ENCODE results near the gene PCDH15. TPM values are rescaled to one million over a fixed set of nuclear protein-coding genes. Genes with fewer than 3 reads are reported as not detected.

Gene PCDH15
- total and polyA plus RNA-seq, 3 experiments from 2014 or later = not detected

GRCh38 chr10:54650547-54650946, 150.5 kb downstream of the PCDH15 start:
- no peaks in the 10 kb centered on the region for H3K27me3 Mint-ChIP-seq
- H3K36me3 Mint-ChIP-seq = no peaks in the 10 kb centered on the region
- H3K27ac ChIP-seq (ENCODE audit: low read depth, low read length) = no peak overlapping the region
- no peaks in the 10 kb centered on the region for H3K4me1 ChIP-seq (ENCODE audit: insufficient read depth, low read length)
- ChIA-PET CTCF (no interaction called here), POLR2A (no interaction called here)
- H3K4me3 Mint-ChIP-seq = no peak overlapping the region
- H3K27me3 ChIP-seq (ENCODE audit: insufficient read depth, low read length, poor library complexity, severe bottlenecking) = no peaks in the 10 kb centered on the region
- DNase-seq = no peak
- peaks cover 9 to 28% (median 11%) of the 10 kb centered on the region in 5 donors for H3K9me3 Mint-ChIP-seq
- no peak overlapping the region for H3K27ac Mint-ChIP-seq
- H3K36me3 ChIP-seq (ENCODE audit: insufficient read depth, low read length) = no peaks in the 10 kb centered on the region
- no peaks in the 10 kb centered on the region for H3K9me3 ChIP-seq (ENCODE audit: low read length)
- no peaks in the 10 kb centered on the region for H3K4me1 Mint-ChIP-seq
- H3K4me3 ChIP-seq (ENCODE audit: low read length) = no peak overlapping the region

GRCh38 chr10:54622017-54622416, 179.0 kb downstream of the PCDH15 start:
- Mint-ChIP-seq H3K36me3 (no peaks in the 10 kb centered on the region), H3K4me3 (no peak overlapping the region)

GRCh38 chr10:54620352-54620751, 180.7 kb downstream of the PCDH15 start:
- Histone ChIP-seq H3K36me3 (ENCODE audit: insufficient read depth, low read length) (no peaks in the 10 kb centered on the region), H3K4me3 (ENCODE audit: low read length) (no peak overlapping the region), H3K9me3 (ENCODE audit: low read length) (no peaks in the 10 kb centered on the region), H3K4me1 (ENCODE audit: insufficient read depth, low read length) (no peaks in the 10 kb centered on the region), H3K27me3 (ENCODE audit: insufficient read depth, low read length, poor library complexity, severe bottlenecking) (no peaks in the 10 kb centered on the region), H3K27ac (ENCODE audit: low read depth, low read length) (no peak overlapping the region)
- no peaks in the 10 kb centered on the region for H3K4me1 Mint-ChIP-seq
- no peak overlapping the region for H3K27ac Mint-ChIP-seq
- POLR2A ChIA-PET = no interaction called here
- H3K36me3 Mint-ChIP-seq = no peaks in the 10 kb centered on the region
- H3K9me3 Mint-ChIP-seq = peaks cover 3 to 8% (median 6%) of the 10 kb centered on the region in 5 donors
- DNase-seq = no peak
- H3K4me3 Mint-ChIP-seq = no peak overlapping the region
- CTCF ChIA-PET = no interaction called here
- no peaks in the 10 kb centered on the region for H3K27me3 Mint-ChIP-seq

More at GRCh38 chr10:54622017-54622416, 179.0 kb downstream of the PCDH15 start:
- H3K27me3 ChIP-seq (ENCODE audit: insufficient read depth, low read length, poor library complexity, severe bottlenecking) = no peaks in the 10 kb centered on the region
- Mint-ChIP-seq H3K9me3 (peaks cover 7 to 13% (median 9%) of the 10 kb centered on the region in 5 donors), H3K27me3 (no peaks in the 10 kb centered on the region), H3K27ac (no peak overlapping the region), H3K4me1 (no peaks in the 10 kb centered on the region)
- H3K36me3 ChIP-seq (ENCODE audit: insufficient read depth, low read length) = no peaks in the 10 kb centered on the region
- no peak overlapping the region for H3K4me3 ChIP-seq (ENCODE audit: low read length)
- ChIA-PET POLR2A (no interaction called here), CTCF (no interaction called here)
- DNase-seq = no peak
- no peak overlapping the region for H3K27ac ChIP-seq (ENCODE audit: low read depth, low read length)
- no peaks in the 10 kb centered on the region for H3K4me1 ChIP-seq (ENCODE audit: insufficient read depth, low read length)
- no peaks in the 10 kb centered on the region for H3K9me3 ChIP-seq (ENCODE audit: low read length)

GRCh38 chr10:54614072-54614471, 187.0 kb downstream of the PCDH15 start:
- Mint-ChIP-seq H3K27ac (no peak overlapping the region), H3K4me3 (no peak overlapping the region), H3K27me3 (no peaks in the 10 kb centered on the region), H3K36me3 (no peaks in the 10 kb centered on the region), H3K4me1 (no peaks in the 10 kb centered on the region), H3K9me3 (peaks cover 2 to 19% (median 6%) of the 10 kb centered on the region in 5 donors)
- CTCF ChIA-PET = no interaction called here
- H3K27me3 ChIP-seq (ENCODE audit: insufficient read depth, low read length, poor library complexity, severe bottlenecking) = no peaks in the 10 kb centered on the region
- no peak overlapping the region for H3K27ac ChIP-seq (ENCODE audit: low read depth, low read length)
- no peaks in the 10 kb centered on the region for H3K36me3 ChIP-seq (ENCODE audit: insufficient read depth, low read length)
- H3K4me3 ChIP-seq (ENCODE audit: low read length) = no peak overlapping the region
- no peaks in the 10 kb centered on the region for H3K9me3 ChIP-seq (ENCODE audit: low read length)
- H3K4me1 ChIP-seq (ENCODE audit: insufficient read depth, low read length) = no peaks in the 10 kb centered on the region
- no peak for DNase-seq
- POLR2A ChIA-PET = no interaction called here

- Histone ChIP-seq H3K36me3 (ENCODE audit: insufficient read depth, low read length) (no peaks in the 10 kb centered on the region), H3K27me3 (ENCODE audit: insufficient read depth, low read length, poor library complexity, severe bottlenecking) (no peaks in the 10 kb centered on the region), H3K9me3 (ENCODE audit: low read length) (no peaks in the 10 kb centered on the region), H3K4me3 (ENCODE audit: low read length) (no peak overlapping the region), H3K27ac (ENCODE audit: low read depth, low read length) (no peak overlapping the region), H3K4me1 (ENCODE audit: insufficient read depth, low read length) (no peaks in the 10 kb centered on the region)
- CTCF ChIA-PET = no interaction called here
- Mint-ChIP-seq H3K36me3 (no peaks in the 10 kb centered on the region), H3K4me3 (no peak overlapping the region), H3K27ac (no peak overlapping the region), H3K9me3 (peaks cover 2 to 18% (median 5%) of the 10 kb centered on the region in 5 donors), H3K27me3 (no peaks in the 10 kb centered on the region), H3K4me1 (no peaks in the 10 kb centered on the region)
- DNase-seq = no peak
- POLR2A ChIA-PET = no interaction called here
Measured at GRCh38 chr10:54613162-54613561, 187.9 kb downstream of the PCDH15 start.

GRCh38 chr10:54609423-54609822, 191.6 kb downstream of the PCDH15 start:
- Mint-ChIP-seq H3K4me1 (no peaks in the 10 kb centered on the region), H3K9me3 (peaks cover 4 to 23% (median 9%) of the 10 kb centered on the region in 5 donors), H3K27ac (no peak overlapping the region), H3K4me3 (no peak overlapping the region), H3K36me3 (no peaks in the 10 kb centered on the region), H3K27me3 (no peaks in the 10 kb centered on the region)
- CTCF ChIA-PET = no interaction called here
- no peak overlapping the region for H3K4me3 ChIP-seq (ENCODE audit: low read length)
- H3K4me1 ChIP-seq (ENCODE audit: insufficient read depth, low read length) = no peaks in the 10 kb centered on the region
- POLR2A ChIA-PET = no interaction called here
- no peak overlapping the region for H3K27ac ChIP-seq (ENCODE audit: low read depth, low read length)
- no peak for DNase-seq
- H3K36me3 ChIP-seq (ENCODE audit: insufficient read depth, low read length) = no peaks in the 10 kb centered on the region
- no peaks in the 10 kb centered on the region for H3K9me3 ChIP-seq (ENCODE audit: low read length)
- no peaks in the 10 kb centered on the region for H3K27me3 ChIP-seq (ENCODE audit: insufficient read depth, low read length, poor library complexity, severe bottlenecking)

- H3K36me3 ChIP-seq (ENCODE audit: insufficient read depth, low read length) = no peaks in the 10 kb centered on the region
- DNase-seq = no peak
- no peaks in the 10 kb centered on the region for H3K27me3 Mint-ChIP-seq
- H3K4me3 Mint-ChIP-seq = no peak overlapping the region
- ChIA-PET CTCF (no interaction called here), POLR2A (no interaction called here)
- H3K4me1 ChIP-seq (ENCODE audit: insufficient read depth, low read length) = no peaks in the 10 kb centered on the region
- H3K9me3 ChIP-seq (ENCODE audit: low read length) = no peaks in the 10 kb centered on the region
- no peaks in the 10 kb centered on the region for H3K27me3 ChIP-seq (ENCODE audit: insufficient read depth, low read length, poor library complexity, severe bottlenecking)
- no peak overlapping the region for H3K27ac Mint-ChIP-seq
- H3K27ac ChIP-seq (ENCODE audit: low read depth, low read length) = no peak overlapping the region
- no peak overlapping the region for H3K4me3 ChIP-seq (ENCODE audit: low read length)
- no peaks in the 10 kb centered on the region for H3K36me3 Mint-ChIP-seq
- peaks cover 4 to 34% (median 6%) of the 10 kb centered on the region in 5 donors for H3K9me3 Mint-ChIP-seq
- H3K4me1 Mint-ChIP-seq = no peaks in the 10 kb centered on the region
Measured at GRCh38 chr10:54607983-54608382, 193.0 kb downstream of the PCDH15 start.

GRCh38 chr10:54594289-54594688, 206.7 kb downstream of the PCDH15 start:
- Mint-ChIP-seq H3K27ac (no peak overlapping the region), H3K27me3 (no peaks in the 10 kb centered on the region), H3K36me3 (no peaks in the 10 kb centered on the region), H3K4me1 (no peaks in the 10 kb centered on the region), H3K9me3 (peaks cover 3 to 33% (median 18%) of the 10 kb centered on the region in 5 donors), H3K4me3 (no peak overlapping the region)
- ChIA-PET POLR2A (no interaction called here), CTCF (no interaction called here)
- Histone ChIP-seq H3K4me3 (ENCODE audit: low read length) (no peak overlapping the region), H3K27ac (ENCODE audit: low read depth, low read length) (no peak overlapping the region), H3K36me3 (ENCODE audit: insufficient read depth, low read length) (no peaks in the 10 kb centered on the region), H3K27me3 (ENCODE audit: insufficient read depth, low read length, poor library complexity, severe bottlenecking) (no peaks in the 10 kb centered on the region), H3K9me3 (ENCODE audit: low read length) (peaks cover 8% of the 10 kb centered on the region), H3K4me1 (ENCODE audit: insufficient read depth, low read length) (no peaks in the 10 kb centered on the region)
- DNase-seq = no peak

- Mint-ChIP-seq H3K9me3 (peaks cover 2 to 27% (median 9%) of the 10 kb centered on the region in 5 donors), H3K27ac (no peak overlapping the region), H3K4me1 (no peaks in the 10 kb centered on the region), H3K27me3 (no peaks in the 10 kb centered on the region), H3K4me3 (no peak overlapping the region), H3K36me3 (no peaks in the 10 kb centered on the region)
- H3K4me1 ChIP-seq (ENCODE audit: insufficient read depth, low read length) = no peaks in the 10 kb centered on the region
- ChIA-PET CTCF (no interaction called here), POLR2A (no interaction called here)
- no peak overlapping the region for H3K27ac ChIP-seq (ENCODE audit: low read depth, low read length)
- no peaks in the 10 kb centered on the region for H3K9me3 ChIP-seq (ENCODE audit: low read length)
- no peaks in the 10 kb centered on the region for H3K27me3 ChIP-seq (ENCODE audit: insufficient read depth, low read length, poor library complexity, severe bottlenecking)
- no peak overlapping the region for H3K4me3 ChIP-seq (ENCODE audit: low read length)
- DNase-seq = no peak
- no peaks in the 10 kb centered on the region for H3K36me3 ChIP-seq (ENCODE audit: insufficient read depth, low read length)
Measured at GRCh38 chr10:54587971-54588370, 213.1 kb downstream of the PCDH15 start.

All from CD8-positive, alpha-beta memory T cell (primary cell).